K562 (cell line): ENCODE measurements around the gene GLRX. TPM values are rescaled to one million over a fixed set of nuclear protein-coding genes. Genes with fewer than 3 reads are reported as not detected.

Source experiments
- CEBPG ChIP-seq, 3 experiments: fragments of 200-800 bp in 1 of 3; sonication (Bioruptor generic) in 1 of 3; sonication (generic) in 1 of 3; formaldehyde crosslinking in 1 of 3; IDR thresholded peaks in 2 of 3; conservative IDR thresholded peaks in 1 of 3; 2 replicates each; pipeline versions ENCODE4 v1.6.1 to v1.8.0; 2016 to 2022; ENCODE audit warnings: missing compliant biosample characterization in 2 of 3, missing genetic modification characterization in 2 of 3, mild to moderate bottlenecking in 1 of 3, missing genetic modification reagents in 1 of 3
- CREM ChIP-seq: IDR thresholded peaks from 2 replicates; pipeline ENCODE4 v1.6.1; 2014; ENCODE audit warnings: antibody characterized with exemption, low read depth
- FOXA3 ChIP-seq, 2 experiments: fragments of 450-650 bp in 1 of 2; sonication (generic) in 1 of 2; formaldehyde crosslinking; IDR thresholded peaks in 1 of 2; conservative IDR thresholded peaks in 1 of 2; 2 replicates each; pipeline versions ENCODE4 v1.4.0 to v1.8.0; 2020 to 2022; ENCODE audit warnings: mild to moderate bottlenecking in 2 of 2, missing genetic modification reagents in 1 of 2
- SMARCC2 ChIP-seq: fragments of 450-650 bp; IDR thresholded peaks from 2 replicates; pipeline ENCODE4 v1.6.1; 2017; ENCODE audit warnings: antibody characterized with exemption, moderate library complexity, mild to moderate bottlenecking, low read depth
- TBL1XR1 ChIP-seq, 2 experiments: IDR thresholded peaks; 2 replicates each; pipeline ENCODE4 v1.6.1; 2012; ENCODE audit warnings: improper control_type of control experiment in 2 of 2, low read length in 2 of 2, mild to moderate bottlenecking in 1 of 2
- TOE1 ChIP-seq, 2 experiments: fragments of 450-650 bp in 1 of 2; sonication (generic) in 1 of 2; formaldehyde crosslinking in 1 of 2; IDR thresholded peaks; 2 replicates each; pipeline versions ENCODE4 v1.7.1 to v1.8.0; 2016 to 2022; ENCODE audit warnings: borderline replicate concordance in 2 of 2, mild to moderate bottlenecking in 2 of 2, antibody characterized with exemption in 1 of 2, inconsistent platforms in 1 of 2, low read depth in 1 of 2, missing genetic modification reagents in 1 of 2, moderate library complexity in 1 of 2
- polyA plus RNA-seq, 8 experiments: library from polyadenylated mRNA; depleted of rRNA in 4 of 8; stranded (reverse) in 5 of 8; unstranded in 3 of 8; fragments of >200 nt; fragmentation: Nextera tagmentation in 2 of 8; fragmentation: Illumina TruSeq in 1 of 8; extraction: Ambion mirVana in 2 of 8; extraction: Trizol in 1 of 8; gene quantifications; 2 replicates each; pipeline versions ENCODE4 v1.2.1 to v1.2.3, GENCODE V29; 2011 to 2014; ENCODE audit warnings: inconsistent platforms in 1 of 8, missing spikeins in 1 of 8
- total RNA-seq, 7 experiments: library from RNA; depleted of rRNA in 6 of 7; stranded (reverse); fragments of >200 nt in 6 of 7; fragmentation: Illumina TruSeq in 2 of 7; extraction: Trizol in 2 of 7; gene quantifications; 2 replicates each; pipeline versions ENCODE4 v1.2.1 to v1.2.3, GENCODE V29; 2011 to 2021; ENCODE audit warnings: low replicate concordance in 1 of 7
- TF ChIP-seq, protein P1 (sequence below), 2 experiments: IDR thresholded peaks; 2 replicates each; pipeline ENCODE4 v1.6.1; 2012; ENCODE audit warnings: improper control_type of control experiment in 2 of 2, low read depth in 2 of 2, low read length in 2 of 2, borderline replicate concordance in 1 of 2
- TF ChIP-seq, protein P2 (sequence below): sonication (generic); formaldehyde crosslinking; IDR thresholded peaks from 2 replicates; pipeline ENCODE4 v1.8.0; 2022; ENCODE audit warnings: mild to moderate bottlenecking, missing genetic modification reagents
- TF ChIP-seq, protein P3 (sequence below): fragments of 450-650 bp; IDR thresholded peaks from 2 replicates; pipeline ENCODE4 v1.6.1; 2017; ENCODE audit warnings: antibody characterized with exemption
- TF ChIP-seq, protein P4 (sequence below): fragments of 450-650 bp; formaldehyde crosslinking; IDR thresholded peaks from 2 replicates; pipeline ENCODE4 v1.4.0; 2020; ENCODE audit warnings: mild to moderate bottlenecking, moderate library complexity
- TF ChIP-seq, protein P5 (sequence below): sonication (generic); formaldehyde crosslinking; IDR thresholded peaks from 2 replicates; pipeline ENCODE4 v1.8.0; 2023; ENCODE audit warnings: mild to moderate bottlenecking, missing genetic modification reagents

The GLRX gene
- total and polyA plus RNA-seq, 9 of the 15 experiments (the other 6 are each of a cell fraction or from before 2014, with no cell fraction given) = 2.3 to 11.2 (median 4.6) TPM

DNA sequence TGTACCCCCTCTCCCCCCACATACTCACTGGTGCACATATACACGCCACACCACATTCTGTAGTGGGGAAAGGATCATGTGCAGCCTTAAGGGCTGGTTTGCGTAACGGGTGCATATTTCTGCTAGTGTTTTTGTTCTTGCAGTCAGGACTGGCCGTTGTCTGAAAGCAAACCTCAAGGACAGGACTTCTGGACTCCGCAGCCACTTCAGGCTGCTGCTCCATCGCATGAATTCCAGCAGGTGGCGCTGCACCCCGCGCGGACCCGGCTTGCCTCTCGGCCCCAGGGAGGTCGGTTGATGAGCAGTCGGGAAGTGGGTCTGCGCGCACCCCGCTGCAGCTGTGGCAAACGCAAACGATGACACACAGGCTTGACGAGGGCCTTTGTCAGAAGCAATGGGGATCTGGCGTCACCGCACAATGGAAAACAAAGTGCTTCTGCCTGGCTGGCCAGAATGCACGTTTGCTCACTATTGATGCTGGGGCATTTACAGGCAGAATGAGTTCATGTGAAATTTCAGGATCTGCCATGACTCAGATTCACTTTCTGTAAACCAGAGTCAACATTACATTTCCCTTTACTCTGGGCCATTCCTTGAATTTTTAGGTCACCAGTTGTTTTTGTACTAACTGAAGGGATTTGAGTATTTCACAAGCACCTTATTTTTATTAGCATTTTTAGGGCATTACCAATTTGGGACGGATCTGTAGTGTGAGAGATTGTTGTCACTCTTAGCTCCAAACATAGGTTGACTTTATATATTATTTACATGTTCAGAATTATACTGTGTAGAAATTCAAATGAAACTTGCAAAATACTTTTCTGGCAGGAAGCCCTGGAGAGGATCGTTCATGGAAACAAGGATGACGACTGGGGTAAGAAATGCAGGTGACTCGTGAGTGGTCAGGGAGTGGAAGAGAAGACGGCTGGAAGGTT, 36.4 kb upstream of the GLRX start (continued):
- TF ChIP-seq, protein P1, sequence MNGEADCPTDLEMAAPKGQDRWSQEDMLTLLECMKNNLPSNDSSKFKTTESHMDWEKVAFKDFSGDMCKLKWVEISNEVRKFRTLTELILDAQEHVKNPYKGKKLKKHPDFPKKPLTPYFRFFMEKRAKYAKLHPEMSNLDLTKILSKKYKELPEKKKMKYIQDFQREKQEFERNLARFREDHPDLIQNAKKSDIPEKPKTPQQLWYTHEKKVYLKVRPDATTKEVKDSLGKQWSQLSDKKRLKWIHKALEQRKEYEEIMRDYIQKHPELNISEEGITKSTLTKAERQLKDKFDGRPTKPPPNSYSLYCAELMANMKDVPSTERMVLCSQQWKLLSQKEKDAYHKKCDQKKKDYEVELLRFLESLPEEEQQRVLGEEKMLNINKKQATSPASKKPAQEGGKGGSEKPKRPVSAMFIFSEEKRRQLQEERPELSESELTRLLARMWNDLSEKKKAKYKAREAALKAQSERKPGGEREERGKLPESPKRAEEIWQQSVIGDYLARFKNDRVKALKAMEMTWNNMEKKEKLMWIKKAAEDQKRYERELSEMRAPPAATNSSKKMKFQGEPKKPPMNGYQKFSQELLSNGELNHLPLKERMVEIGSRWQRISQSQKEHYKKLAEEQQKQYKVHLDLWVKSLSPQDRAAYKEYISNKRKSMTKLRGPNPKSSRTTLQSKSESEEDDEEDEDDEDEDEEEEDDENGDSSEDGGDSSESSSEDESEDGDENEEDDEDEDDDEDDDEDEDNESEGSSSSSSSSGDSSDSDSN (IDR thresholded peaks at IDR 0.05; ENCODE audit: borderline replicate concordance in 1 of 2, low read depth in 2 of 2, low read length in 2 of 2) = no peak
- TF ChIP-seq TBL1XR1 (IDR thresholded peaks at IDR 0.05; ENCODE audit: low read length in 2 of 2) (0 out of 4 replicates have a peak, but pooled peaks have one; percentile 11 to 58), SMARCC2 (no peak), CEBPG (CRISPR knock-in tag; IDR thresholded peaks at IDR 0.05) (0 out of 2 replicates have a peak, but pooled peaks have one; percentile 2), CEBPG (tag; conservative IDR thresholded peaks at IDR 0.05 in 1 of 2, IDR thresholded peaks at IDR 0.05 in 1 of 2) (no peak), FOXA3 (CRISPR knock-in tag; conservative IDR thresholded peaks at IDR 0.05 in 1 of 2, IDR thresholded peaks at IDR 0.05 in 1 of 2) (0 out of 4 replicates have a peak, but pooled peaks of 1 of the 2 experiments have one; percentile 24), CREM (peak; percentile 76), TOE1 (IDR thresholded peaks at IDR 0.05; ENCODE audit: borderline replicate concordance) (no peak), TOE1 (CRISPR knock-in tag; IDR thresholded peaks at IDR 0.05; ENCODE audit: borderline replicate concordance, low read depth) (peak; percentile 83; the same call in 1 of the 2 replicates)
- TF ChIP-seq, protein P2, sequence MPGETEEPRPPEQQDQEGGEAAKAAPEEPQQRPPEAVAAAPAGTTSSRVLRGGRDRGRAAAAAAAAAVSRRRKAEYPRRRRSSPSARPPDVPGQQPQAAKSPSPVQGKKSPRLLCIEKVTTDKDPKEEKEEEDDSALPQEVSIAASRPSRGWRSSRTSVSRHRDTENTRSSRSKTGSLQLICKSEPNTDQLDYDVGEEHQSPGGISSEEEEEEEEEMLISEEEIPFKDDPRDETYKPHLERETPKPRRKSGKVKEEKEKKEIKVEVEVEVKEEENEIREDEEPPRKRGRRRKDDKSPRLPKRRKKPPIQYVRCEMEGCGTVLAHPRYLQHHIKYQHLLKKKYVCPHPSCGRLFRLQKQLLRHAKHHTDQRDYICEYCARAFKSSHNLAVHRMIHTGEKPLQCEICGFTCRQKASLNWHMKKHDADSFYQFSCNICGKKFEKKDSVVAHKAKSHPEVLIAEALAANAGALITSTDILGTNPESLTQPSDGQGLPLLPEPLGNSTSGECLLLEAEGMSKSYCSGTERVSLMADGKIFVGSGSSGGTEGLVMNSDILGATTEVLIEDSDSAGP (CRISPR knock-in tag) = peak; percentile 65; the same call in 1 of the 2 replicates
- TF ChIP-seq, protein P3, sequence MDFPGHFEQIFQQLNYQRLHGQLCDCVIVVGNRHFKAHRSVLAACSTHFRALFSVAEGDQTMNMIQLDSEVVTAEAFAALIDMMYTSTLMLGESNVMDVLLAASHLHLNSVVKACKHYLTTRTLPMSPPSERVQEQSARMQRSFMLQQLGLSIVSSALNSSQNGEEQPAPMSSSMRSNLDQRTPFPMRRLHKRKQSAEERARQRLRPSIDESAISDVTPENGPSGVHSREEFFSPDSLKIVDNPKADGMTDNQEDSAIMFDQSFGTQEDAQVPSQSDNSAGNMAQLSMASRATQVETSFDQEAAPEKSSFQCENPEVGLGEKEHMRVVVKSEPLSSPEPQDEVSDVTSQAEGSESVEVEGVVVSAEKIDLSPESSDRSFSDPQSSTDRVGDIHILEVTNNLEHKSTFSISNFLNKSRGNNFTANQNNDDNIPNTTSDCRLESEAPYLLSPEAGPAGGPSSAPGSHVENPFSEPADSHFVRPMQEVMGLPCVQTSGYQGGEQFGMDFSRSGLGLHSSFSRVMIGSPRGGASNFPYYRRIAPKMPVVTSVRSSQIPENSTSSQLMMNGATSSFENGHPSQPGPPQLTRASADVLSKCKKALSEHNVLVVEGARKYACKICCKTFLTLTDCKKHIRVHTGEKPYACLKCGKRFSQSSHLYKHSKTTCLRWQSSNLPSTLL = no peak
- TF ChIP-seq, protein P4, sequence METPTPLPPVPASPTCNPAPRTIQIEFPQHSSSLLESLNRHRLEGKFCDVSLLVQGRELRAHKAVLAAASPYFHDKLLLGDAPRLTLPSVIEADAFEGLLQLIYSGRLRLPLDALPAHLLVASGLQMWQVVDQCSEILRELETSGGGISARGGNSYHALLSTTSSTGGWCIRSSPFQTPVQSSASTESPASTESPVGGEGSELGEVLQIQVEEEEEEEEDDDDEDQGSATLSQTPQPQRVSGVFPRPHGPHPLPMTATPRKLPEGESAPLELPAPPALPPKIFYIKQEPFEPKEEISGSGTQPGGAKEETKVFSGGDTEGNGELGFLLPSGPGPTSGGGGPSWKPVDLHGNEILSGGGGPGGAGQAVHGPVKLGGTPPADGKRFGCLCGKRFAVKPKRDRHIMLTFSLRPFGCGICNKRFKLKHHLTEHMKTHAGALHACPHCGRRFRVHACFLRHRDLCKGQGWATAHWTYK (CRISPR knock-in tag) = no peak
- TF ChIP-seq, protein P5, sequence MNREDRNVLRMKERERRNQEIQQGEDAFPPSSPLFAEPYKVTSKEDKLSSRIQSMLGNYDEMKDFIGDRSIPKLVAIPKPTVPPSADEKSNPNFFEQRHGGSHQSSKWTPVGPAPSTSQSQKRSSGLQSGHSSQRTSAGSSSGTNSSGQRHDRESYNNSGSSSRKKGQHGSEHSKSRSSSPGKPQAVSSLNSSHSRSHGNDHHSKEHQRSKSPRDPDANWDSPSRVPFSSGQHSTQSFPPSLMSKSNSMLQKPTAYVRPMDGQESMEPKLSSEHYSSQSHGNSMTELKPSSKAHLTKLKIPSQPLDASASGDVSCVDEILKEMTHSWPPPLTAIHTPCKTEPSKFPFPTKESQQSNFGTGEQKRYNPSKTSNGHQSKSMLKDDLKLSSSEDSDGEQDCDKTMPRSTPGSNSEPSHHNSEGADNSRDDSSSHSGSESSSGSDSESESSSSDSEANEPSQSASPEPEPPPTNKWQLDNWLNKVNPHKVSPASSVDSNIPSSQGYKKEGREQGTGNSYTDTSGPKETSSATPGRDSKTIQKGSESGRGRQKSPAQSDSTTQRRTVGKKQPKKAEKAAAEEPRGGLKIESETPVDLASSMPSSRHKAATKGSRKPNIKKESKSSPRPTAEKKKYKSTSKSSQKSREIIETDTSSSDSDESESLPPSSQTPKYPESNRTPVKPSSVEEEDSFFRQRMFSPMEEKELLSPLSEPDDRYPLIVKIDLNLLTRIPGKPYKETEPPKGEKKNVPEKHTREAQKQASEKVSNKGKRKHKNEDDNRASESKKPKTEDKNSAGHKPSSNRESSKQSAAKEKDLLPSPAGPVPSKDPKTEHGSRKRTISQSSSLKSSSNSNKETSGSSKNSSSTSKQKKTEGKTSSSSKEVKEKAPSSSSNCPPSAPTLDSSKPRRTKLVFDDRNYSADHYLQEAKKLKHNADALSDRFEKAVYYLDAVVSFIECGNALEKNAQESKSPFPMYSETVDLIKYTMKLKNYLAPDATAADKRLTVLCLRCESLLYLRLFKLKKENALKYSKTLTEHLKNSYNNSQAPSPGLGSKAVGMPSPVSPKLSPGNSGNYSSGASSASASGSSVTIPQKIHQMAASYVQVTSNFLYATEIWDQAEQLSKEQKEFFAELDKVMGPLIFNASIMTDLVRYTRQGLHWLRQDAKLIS (CRISPR knock-in tag) = 0 out of 2 replicates have a peak, but pooled peaks have one; percentile 33
